Hematopoietic multipotent progenitor cell treated with erythropoietin and hydrocortisone succinate and interleukin-3 and kit ligand, for 6 days (in vitro differentiated cells): ENCODE data around the gene RUBCNL.
"Not testable (repeated sequence)": the region's sequence is repeated elsewhere in the genome, so short reads cannot be mapped to it uniquely, and the experiment has no call there.

Experiments used
- DNase-seq: peaks from one replicate; pipeline ENCODE4 v3.0.0-alpha.2; 2015

RUBCNL gene

GRCh38 chr13:46387064-46387851, at the start of gene RUBCNL:
TSS of gene RUBCNL (minus strand) at chr13:46387252. CDS start at chr13:46372475, 14,777 bp downstream.
- DNase-seq = peak; percentile 29

- not testable (repeated sequence) for DNase-seq
Observed at GRCh38 chr13:46429558-46429957, 42.5 kb upstream of the RUBCNL start.

- DNase-seq = peak; percentile 27
Observed at GRCh38 chr13:46405457-46405856, 18.4 kb upstream of the RUBCNL start.

- DNase-seq = no peak
Observed at GRCh38 chr13:46404733-46405100, 17.7 kb upstream of the RUBCNL start.

- DNase-seq = peak; percentile 57
Observed at GRCh38 chr13:46403851-46404732, 17.0 kb upstream of the RUBCNL start.

GRCh38 chr13:46402178-46402577, 15.1 kb upstream of the RUBCNL start:
- DNase-seq = no peak

- no peak for DNase-seq
Observed at GRCh38 chr13:46401432-46401831, 14.4 kb upstream of the RUBCNL start.

- no peak for DNase-seq
Observed at GRCh38 chr13:46396341-46396740, 9.3 kb upstream of the RUBCNL start.

GRCh38 chr13:46392967-46393366, 5.9 kb upstream of the RUBCNL start:
- DNase-seq = no peak

GRCh38 chr13:46389457-46390451, 2.7 kb upstream of the RUBCNL start:
- peak; percentile 43 for DNase-seq

- DNase-seq = no peak
Observed at GRCh38 chr13:46388846-46389245, 1.8 kb upstream of the RUBCNL start.

GRCh38 chr13:46388308-46388707, 1.3 kb upstream of the RUBCNL start:
- no peak for DNase-seq

- no peak for DNase-seq
Observed at GRCh38 chr13:46386392-46387063, 524 bp downstream of the RUBCNL start.

GRCh38 chr13:46385946-46386345, 1.1 kb downstream of the RUBCNL start:
- DNase-seq = no peak

- no peak for DNase-seq
Observed at GRCh38 chr13:46383383-46383782, 3.7 kb downstream of the RUBCNL start.

GRCh38 chr13:46382224-46382623, 4.8 kb downstream of the RUBCNL start:
- peak; percentile 13 for DNase-seq

- DNase-seq = no peak
Observed at GRCh38 chr13:46380242-46380641, 6.8 kb downstream of the RUBCNL start.

GRCh38 chr13:46379611-46380010, 7.4 kb downstream of the RUBCNL start:
- no peak for DNase-seq

GRCh38 chr13:46378411-46378810, 8.6 kb downstream of the RUBCNL start:
- peak; percentile 40 for DNase-seq

- no peak for DNase-seq
Observed at GRCh38 chr13:46377554-46377953, 9.5 kb downstream of the RUBCNL start.

GRCh38 chr13:46374710-46375109, 12.3 kb downstream of the RUBCNL start:
- DNase-seq = no peak

GRCh38 chr13:46373623-46374022, 13.4 kb downstream of the RUBCNL start:
- no peak for DNase-seq
